ENCODE results near the gene GRB10. TPM values are rescaled to one million over a fixed set of nuclear protein-coding genes. Genes with fewer than 3 reads are reported as not detected.

Gene GRB10
- total and polyA plus RNA-seq, 4 donors, result 10.7 to 53.1 (median 17.5) TPM

GRCh38 chr7:50598460-50599343 lies 184.0 kb downstream of the GRB10 start:
- H3K9me3 ChIP-seq (ENCODE audit: control insufficient read depth in 4 of 4, low read length in 3 of 4), result no peaks in the 10 kb centered on the region
- no peaks in the 10 kb centered on the region for H3K27me3 ChIP-seq (ENCODE audit: control insufficient read depth in 4 of 4, insufficient read depth in 4 of 4, low read length in 3 of 4)
- H3K4me1 ChIP-seq (ENCODE audit: control insufficient read depth in 4 of 4, insufficient read depth in 4 of 4, low read length in 3 of 4), result peaks cover 2 to 13% (median 10%) of the 10 kb centered on the region in 4 donors
- no peak overlapping the region for H3K4me3 ChIP-seq (ENCODE audit: low read depth in 1 of 3, low read length in 3 of 3)
- no peak overlapping the region for H3K9ac ChIP-seq (ENCODE audit: low read depth in 1 of 2, low read length in 2 of 2)
- 84% methylated on average over 18 of the region's 18 CpGs for WGBS
- TF ChIP-seq YY1 (IDR thresholded peaks at IDR 0.05) (no peak), FOXA2 (IDR thresholded peaks at IDR 0.05) (no peak), HNF4A (conservative IDR thresholded peaks at IDR 0.05) (no peak), GABPA (IDR thresholded peaks at IDR 0.05 in 1 of 2, conservative IDR thresholded peaks at IDR 0.05 in 1 of 2) (no peak), RAD21 (IDR thresholded peaks at IDR 0.05) (no peak)
- TF ChIP-seq, protein P1, sequence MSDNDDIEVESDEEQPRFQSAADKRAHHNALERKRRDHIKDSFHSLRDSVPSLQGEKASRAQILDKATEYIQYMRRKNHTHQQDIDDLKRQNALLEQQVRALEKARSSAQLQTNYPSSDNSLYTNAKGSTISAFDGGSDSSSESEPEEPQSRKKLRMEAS (IDR thresholded peaks at IDR 0.05), result no peak
- TF ChIP-seq, protein P2, sequence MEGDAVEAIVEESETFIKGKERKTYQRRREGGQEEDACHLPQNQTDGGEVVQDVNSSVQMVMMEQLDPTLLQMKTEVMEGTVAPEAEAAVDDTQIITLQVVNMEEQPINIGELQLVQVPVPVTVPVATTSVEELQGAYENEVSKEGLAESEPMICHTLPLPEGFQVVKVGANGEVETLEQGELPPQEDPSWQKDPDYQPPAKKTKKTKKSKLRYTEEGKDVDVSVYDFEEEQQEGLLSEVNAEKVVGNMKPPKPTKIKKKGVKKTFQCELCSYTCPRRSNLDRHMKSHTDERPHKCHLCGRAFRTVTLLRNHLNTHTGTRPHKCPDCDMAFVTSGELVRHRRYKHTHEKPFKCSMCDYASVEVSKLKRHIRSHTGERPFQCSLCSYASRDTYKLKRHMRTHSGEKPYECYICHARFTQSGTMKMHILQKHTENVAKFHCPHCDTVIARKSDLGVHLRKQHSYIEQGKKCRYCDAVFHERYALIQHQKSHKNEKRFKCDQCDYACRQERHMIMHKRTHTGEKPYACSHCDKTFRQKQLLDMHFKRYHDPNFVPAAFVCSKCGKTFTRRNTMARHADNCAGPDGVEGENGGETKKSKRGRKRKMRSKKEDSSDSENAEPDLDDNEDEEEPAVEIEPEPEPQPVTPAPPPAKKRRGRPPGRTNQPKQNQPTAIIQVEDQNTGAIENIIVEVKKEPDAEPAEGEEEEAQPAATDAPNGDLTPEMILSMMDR (IDR thresholded peaks at IDR 0.05; ENCODE audit: low read depth, low read length, missing input control), result no peak
- H3K36me3 ChIP-seq (ENCODE audit: control insufficient read depth in 4 of 4, insufficient read depth in 3 of 4, low read depth in 1 of 4, low read length in 3 of 4), result peaks cover 0 to 33% (median 19%) of the 10 kb centered on the region in 4 donors
- DNase-seq (ENCODE audit: low spot score), result no peak
- no peak overlapping the region for H3K27ac ChIP-seq (ENCODE audit: low read depth in 1 of 2, low read length in 2 of 2)

DNA sequence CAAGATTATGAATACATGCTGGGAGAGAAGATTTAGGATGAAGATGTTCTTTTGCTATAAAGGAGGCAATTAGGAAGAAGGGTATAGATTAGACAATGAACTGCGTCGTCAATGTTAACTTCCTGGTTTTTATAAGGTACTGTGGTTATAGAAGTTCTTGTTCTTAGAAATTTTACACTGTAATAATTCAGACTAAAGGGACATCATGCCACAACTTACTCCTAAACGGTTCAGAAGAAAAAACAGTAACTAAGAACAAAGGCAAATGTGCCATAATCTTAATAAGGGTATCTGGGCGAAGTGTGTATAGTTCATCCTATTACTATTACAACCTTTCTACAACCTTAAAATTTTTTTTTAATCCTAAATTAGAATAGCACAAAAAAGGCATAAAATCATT lies 186.2 kb downstream of the GRB10 start:
- DNase-seq (ENCODE audit: low spot score), result no peak
- H3K36me3 ChIP-seq (ENCODE audit: control insufficient read depth in 4 of 4, insufficient read depth in 3 of 4, low read depth in 1 of 4, low read length in 3 of 4), result peaks cover 0 to 39% (median 28%) of the 10 kb centered on the region in 4 donors
- peaks cover 0 to 3% (median 1%) of the 10 kb centered on the region in 4 donors for H3K4me1 ChIP-seq (ENCODE audit: control insufficient read depth in 4 of 4, insufficient read depth in 4 of 4, low read length in 3 of 4)
- H3K9ac ChIP-seq (ENCODE audit: low read depth in 1 of 2, low read length in 2 of 2), result no peak overlapping the region
- no peaks in the 10 kb centered on the region for H3K27me3 ChIP-seq (ENCODE audit: control insufficient read depth in 4 of 4, insufficient read depth in 4 of 4, low read length in 3 of 4)
- no peak for TF ChIP-seq RAD21 (IDR thresholded peaks at IDR 0.05)
- no peak for TF ChIP-seq TAF1 (conservative IDR thresholded peaks at IDR 0.05)
- TF ChIP-seq ATF3 (IDR thresholded peaks at IDR 0.05), result no peak
- no peak for TF ChIP-seq HNF4A (conservative IDR thresholded peaks at IDR 0.05)
- no peak for TF ChIP-seq GABPA (IDR thresholded peaks at IDR 0.05 in 1 of 2, conservative IDR thresholded peaks at IDR 0.05 in 1 of 2)
- no peak for TF ChIP-seq ZBTB33 (IDR thresholded peaks at IDR 0.05)
- no peak for TF ChIP-seq FOXA2 (IDR thresholded peaks at IDR 0.05)
- no peak for TF ChIP-seq SP1 (IDR thresholded peaks at IDR 0.05)
- TF ChIP-seq FOXA1 (IDR thresholded peaks at IDR 0.05), result no peak
- TF ChIP-seq RXRA (IDR thresholded peaks at IDR 0.05), result no peak
- TF ChIP-seq NR2F2 (IDR thresholded peaks at IDR 0.05), result no peak
- TF ChIP-seq, protein P3, sequence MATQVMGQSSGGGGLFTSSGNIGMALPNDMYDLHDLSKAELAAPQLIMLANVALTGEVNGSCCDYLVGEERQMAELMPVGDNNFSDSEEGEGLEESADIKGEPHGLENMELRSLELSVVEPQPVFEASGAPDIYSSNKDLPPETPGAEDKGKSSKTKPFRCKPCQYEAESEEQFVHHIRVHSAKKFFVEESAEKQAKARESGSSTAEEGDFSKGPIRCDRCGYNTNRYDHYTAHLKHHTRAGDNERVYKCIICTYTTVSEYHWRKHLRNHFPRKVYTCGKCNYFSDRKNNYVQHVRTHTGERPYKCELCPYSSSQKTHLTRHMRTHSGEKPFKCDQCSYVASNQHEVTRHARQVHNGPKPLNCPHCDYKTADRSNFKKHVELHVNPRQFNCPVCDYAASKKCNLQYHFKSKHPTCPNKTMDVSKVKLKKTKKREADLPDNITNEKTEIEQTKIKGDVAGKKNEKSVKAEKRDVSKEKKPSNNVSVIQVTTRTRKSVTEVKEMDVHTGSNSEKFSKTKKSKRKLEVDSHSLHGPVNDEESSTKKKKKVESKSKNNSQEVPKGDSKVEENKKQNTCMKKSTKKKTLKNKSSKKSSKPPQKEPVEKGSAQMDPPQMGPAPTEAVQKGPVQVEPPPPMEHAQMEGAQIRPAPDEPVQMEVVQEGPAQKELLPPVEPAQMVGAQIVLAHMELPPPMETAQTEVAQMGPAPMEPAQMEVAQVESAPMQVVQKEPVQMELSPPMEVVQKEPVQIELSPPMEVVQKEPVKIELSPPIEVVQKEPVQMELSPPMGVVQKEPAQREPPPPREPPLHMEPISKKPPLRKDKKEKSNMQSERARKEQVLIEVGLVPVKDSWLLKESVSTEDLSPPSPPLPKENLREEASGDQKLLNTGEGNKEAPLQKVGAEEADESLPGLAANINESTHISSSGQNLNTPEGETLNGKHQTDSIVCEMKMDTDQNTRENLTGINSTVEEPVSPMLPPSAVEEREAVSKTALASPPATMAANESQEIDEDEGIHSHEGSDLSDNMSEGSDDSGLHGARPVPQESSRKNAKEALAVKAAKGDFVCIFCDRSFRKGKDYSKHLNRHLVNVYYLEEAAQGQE (IDR thresholded peaks at IDR 0.05), result no peak
- TF ChIP-seq, protein P2 (IDR thresholded peaks at IDR 0.05; ENCODE audit: low read depth, low read length, missing input control), result no peak
- TF ChIP-seq HNF4G (IDR thresholded peaks at IDR 0.05), result no peak
- no peak for TF ChIP-seq EGR1 (IDR thresholded peaks at IDR 0.05; ENCODE audit: low read depth in 2 of 2)
- 87% methylated on average over 4 of the region's 4 CpGs for WGBS
- no peaks in the 10 kb centered on the region for H3K9me3 ChIP-seq (ENCODE audit: control insufficient read depth in 4 of 4, low read length in 3 of 4)
- H3K4me3 ChIP-seq (ENCODE audit: low read depth in 1 of 3, low read length in 3 of 3), result no peak overlapping the region
- H3K27ac ChIP-seq (ENCODE audit: low read depth in 1 of 2, low read length in 2 of 2), result no peak overlapping the region
